ENCODE data around the gene WIPF2.

DNA sequence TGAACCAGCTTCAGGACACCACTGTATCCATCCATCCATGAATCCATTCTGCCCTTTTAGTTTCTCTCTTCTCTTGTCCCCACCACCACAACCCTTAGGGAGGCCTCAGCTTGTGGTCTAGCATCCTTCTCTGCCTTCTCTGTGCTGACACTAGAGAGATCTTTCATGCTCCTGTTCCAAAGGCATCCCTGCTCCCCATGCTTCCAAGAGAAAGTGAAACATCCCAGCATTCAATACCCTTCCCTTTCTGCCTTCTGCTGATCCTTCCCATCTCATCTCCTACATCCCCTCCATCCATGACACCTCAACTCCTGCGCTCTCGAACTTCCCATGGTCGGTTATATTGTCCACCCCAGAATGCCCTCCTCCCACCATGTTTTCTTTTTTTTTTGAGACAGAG lies 31.9 kb upstream of the WIPF2 start:
- TF ChIP-seq, protein P1, sequence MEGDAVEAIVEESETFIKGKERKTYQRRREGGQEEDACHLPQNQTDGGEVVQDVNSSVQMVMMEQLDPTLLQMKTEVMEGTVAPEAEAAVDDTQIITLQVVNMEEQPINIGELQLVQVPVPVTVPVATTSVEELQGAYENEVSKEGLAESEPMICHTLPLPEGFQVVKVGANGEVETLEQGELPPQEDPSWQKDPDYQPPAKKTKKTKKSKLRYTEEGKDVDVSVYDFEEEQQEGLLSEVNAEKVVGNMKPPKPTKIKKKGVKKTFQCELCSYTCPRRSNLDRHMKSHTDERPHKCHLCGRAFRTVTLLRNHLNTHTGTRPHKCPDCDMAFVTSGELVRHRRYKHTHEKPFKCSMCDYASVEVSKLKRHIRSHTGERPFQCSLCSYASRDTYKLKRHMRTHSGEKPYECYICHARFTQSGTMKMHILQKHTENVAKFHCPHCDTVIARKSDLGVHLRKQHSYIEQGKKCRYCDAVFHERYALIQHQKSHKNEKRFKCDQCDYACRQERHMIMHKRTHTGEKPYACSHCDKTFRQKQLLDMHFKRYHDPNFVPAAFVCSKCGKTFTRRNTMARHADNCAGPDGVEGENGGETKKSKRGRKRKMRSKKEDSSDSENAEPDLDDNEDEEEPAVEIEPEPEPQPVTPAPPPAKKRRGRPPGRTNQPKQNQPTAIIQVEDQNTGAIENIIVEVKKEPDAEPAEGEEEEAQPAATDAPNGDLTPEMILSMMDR (IDR thresholded peaks at IDR 0.05; ENCODE audit: low read depth, low read length), result no peak
- TF ChIP-seq EZH2phosphoT487 (IDR thresholded peaks at IDR 0.05; ENCODE audit: low read depth), result no peak

Data from OCI-LY3 (cell line).